HG02798 (cell line): ENCODE data around the gene NDUFB11.

ENCODE experiments used
- ATAC-seq: cut with Tn5 transposase; IDR thresholded peaks from one replicate; pipeline ENCODE4 v1.9.1; 2021; ENCODE audit warnings: mild to moderate bottlenecking; ENCODE audit not compliant: unreplicated experiment, poor library complexity

The NDUFB11 gene

DNA sequence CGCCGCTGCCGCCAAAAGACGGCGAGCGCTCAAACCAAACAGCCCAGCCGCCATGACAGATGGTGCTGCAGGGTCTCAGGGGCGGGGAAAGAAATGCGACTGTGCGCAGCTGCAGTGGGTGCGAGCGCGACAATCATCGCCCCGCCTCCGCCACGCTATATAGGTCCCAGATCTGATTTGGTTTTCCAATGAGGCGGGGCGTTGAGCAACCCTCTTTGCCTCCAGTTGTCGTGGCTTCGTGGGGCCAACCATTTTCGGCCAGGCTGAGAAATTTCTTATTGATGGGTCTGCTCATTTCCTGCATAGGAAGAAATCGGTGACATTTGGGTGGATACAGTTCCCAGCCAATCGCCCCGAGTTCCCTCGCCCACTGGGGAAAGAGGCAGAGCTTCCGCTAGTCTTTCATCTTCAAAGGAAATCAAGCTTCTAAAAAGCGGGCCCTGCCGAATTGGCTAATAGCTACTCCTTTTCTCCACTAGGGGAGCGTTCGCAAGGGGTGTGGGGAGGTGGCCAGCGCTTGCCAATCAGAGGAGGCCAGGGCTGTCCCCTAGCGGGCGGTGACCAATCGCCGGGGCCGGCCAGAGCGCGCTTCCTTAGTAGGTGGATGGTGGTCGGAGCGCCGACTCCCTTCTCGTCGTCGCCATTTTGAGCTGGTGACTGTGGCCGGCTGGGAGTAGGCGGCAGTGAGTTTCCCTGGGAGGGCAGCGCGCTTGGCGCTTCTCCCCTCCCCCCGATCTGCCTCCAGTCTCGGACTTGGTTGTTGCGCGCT is at the start of gene NDUFB11, which contains the start of gene RBM10:
Gene NDUFB11, minus strand, starts transcription at position 77 of the 769 bp plus-strand sequence. Its CDS starts 23 bp downstream, at position 54.
Gene RBM10, plus strand, starts transcription at position 596 of the 769 bp plus-strand sequence. CDS start 2,261 bp downstream, outside the sequence.
- peak; percentile 90 for ATAC-seq

DNA sequence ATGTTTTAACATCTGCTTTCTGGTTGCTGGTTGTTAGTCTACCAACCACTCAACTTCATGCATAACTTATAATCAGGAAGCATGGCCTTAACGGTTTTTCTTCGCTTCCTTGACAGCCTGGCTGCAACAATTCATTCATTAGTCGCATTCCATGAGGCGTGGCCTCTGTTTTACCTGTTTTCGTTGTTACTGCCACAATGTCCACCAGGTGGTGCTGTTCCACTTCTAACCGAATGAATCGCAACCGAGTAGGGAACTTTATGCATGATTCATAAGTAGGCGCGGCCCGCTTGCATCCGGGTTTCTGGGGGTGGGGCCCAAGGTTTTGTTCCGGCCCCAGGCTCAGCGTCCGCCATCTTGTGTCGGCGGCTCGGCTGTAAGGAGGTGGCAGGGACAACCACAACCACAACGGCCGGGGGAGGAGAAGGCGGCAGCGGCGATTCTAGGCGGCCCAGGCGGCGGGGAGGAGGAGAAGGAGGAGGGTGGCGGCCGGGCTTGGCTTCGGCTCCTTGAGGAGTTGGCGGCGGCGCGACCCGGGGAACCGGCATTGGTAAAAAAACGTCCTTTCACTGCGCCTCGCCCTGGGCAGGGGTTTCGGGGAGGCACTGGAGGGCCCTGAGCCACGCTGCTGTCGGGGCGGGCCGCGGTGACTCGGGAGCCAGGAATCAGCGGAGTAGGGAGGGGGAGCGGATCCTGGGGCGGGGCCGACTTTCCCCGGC is 49.1 kb upstream of the NDUFB11 start, which contains the start of gene UBA1:
Gene UBA1, plus strand, starts transcription at position 355 of the 719 bp plus-strand sequence. CDS start 4,974 bp downstream, outside the sequence.
- peak; percentile 69 for ATAC-seq

DNA sequence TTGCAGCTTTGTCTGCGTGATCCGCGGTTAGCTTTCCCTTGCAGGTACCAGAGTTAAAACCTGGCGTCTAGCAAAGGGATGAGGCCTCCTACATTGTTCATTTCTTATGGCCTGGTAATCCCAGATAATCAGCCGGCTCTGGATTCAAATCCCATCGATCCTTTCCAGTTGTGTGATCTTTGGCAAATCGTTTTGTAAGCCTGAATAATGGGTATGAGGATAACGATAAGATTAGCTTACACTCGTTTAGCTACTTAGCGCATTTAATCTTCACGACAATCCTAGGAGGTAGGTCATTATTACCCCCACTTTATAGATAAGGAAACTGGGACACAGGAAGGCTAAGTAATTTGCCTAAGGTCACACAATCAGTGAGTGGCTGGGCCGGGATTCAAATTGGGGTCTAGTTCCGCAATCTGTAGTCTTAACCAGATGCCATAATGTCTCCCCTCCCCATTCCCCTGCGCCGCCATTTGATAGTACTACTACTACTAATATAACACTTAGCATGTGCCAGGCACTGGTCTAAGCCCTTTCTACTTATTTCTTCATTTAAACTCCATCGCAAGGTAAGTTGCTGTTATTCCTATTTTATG is 47.4 kb upstream of the NDUFB11 start:
- ATAC-seq: no peak

DNA sequence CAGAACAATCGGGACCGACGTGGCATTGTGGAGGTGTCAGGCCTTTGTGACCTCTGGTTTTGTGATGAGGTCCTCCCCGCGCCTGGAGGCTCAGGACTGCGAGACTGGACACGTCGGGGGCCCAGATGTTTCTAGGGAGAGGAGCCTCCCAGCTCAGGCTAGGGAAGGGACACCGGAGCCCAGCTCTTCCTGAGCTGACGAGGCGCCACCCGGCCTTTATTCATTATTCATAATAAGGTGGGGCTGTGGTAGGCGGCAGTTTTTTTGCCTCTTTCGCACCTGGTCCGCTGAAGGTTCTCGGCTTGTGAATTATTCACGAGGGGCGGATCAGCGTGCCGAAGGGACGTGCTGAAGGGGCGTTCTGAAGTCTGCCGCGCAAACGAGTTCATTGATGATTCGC is 46.8 kb upstream of the NDUFB11 start:
- no peak for ATAC-seq

DNA sequence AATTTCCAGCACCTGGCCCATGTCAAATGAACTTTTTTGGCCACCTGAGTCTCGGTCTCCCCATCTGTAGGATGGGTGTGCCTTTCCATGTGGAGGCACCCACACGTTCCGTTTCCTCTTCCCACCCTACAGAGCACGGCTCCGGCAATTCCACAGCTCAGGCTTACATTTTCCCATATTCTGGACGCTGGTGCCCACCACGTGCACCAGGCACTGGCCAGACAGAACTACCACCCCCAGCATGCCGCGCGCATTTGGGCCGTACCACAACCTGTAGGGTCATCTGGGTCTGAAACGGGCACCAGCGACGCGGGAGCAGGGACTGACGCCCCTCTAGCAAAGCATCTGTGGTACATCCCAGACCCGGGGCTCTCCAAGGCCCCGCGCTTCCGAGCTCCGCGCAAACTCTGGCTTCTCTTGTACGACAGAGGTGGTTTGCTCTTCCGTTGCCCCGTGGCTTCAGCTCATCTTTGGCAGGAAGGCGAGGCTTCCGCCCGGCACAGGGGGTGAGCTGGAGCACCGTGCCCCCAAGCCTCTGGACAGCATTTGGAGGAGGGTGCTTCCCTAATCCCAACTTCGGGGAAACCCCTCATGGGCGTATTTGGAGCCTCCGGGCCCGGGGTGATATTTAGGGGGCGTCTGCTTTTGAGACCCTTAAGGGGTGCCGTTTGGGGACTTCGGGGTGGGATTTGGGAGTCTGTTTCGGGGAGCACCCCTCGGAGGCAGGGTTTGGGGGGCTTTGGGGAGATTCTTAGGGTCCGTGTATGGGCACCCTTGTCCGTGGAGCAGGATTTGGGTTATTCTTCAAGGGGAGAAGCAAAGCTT is 46.2 kb upstream of the NDUFB11 start:
- peak; percentile 67 for ATAC-seq

DNA sequence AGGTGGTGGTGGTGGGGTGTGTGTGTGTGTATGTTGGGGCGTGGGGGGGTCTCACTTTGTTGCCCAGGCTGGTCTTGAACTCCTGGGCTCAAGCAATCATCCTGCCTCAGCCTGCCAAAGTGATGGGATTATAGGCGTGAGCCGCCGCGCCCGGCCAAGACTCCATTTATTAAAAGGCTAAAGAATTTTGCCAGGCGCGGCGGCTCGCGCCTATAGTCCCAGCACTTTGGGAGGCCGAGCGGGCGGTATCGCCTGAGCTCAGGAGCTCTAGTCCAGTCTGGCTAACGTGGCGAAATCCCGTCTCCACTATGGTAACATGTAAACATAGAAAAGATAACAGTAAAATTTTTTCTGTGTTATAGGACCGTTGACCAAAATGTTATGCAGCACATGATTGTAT is 45.4 kb upstream of the NDUFB11 start:
- no peak for ATAC-seq

DNA sequence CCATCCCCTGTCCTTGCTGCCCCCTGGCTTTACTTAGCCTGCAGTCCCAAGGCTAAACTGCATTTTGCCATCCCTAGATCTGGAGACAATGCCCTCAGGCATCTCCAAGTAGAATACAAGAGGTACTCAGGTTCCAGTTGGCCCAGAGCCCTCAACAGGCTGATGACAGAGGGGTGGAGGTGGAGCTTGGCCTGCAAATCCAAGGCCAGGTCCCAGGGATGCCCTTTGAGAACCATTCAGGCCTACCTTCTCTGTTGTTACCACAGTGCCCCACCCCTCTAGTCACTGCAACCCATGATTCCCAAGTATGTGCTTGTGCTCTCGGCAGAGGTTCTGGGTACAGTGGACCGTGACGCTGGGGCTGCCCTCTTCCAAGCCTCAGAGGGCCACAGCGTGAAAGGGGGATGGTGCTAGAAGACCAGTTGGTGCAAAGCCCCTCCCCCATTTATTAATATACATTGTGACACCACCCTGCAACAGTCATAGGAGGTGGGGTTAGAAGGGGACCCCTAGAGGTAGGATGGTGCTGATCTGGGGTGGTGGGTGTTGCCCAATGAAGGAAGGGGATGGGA is 42.7 kb upstream of the NDUFB11 start:
- ATAC-seq: no peak

DNA sequence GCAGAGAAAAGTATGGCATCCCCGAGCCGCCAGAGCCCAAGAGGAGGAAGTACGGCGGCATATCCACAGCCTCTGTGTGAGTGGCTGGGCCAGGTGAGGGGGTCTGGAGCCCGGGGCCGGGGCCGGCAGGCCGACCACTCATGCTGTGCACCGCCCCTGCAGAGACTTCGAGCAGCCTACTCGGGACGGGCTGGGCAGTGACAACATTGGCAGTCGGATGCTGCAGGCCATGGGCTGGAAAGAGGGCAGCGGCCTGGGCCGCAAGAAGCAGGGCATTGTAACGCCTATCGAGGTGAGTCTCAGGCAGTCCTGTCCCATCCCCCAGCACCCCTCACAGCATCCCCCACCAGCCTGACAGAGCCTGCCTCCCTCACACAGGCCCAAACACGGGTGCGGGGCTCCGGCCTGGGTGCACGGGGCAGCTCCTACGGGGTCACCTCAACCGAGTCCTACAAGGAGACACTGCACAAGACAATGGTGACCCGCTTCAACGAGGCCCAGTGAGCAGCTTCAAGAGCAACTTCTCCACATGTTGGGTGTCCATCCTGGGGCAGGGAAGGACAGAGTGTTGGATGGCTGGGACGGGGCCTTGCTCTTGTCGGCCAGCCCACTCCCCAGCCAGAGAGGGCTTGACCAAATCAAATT is 41.7 kb upstream of the NDUFB11 start:
- ATAC-seq: no peak

DNA sequence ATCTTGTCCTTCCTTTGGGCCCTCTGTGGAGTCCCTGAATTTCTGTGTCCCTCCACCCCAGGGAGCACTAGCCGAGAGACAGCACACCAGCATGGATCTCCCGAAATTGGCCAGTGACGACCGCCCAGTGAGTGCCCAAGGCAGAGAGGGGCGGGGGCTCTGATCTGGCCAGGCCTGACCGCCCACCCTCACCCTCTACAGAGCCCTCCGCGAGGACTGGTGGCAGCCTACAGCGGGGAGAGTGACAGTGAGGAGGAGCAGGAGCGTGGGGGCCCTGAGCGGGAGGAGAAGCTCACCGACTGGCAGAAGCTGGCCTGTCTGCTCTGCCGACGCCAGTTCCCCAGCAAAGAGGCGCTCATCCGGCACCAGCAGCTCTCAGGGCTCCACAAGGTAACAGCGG is 40.7 kb upstream of the NDUFB11 start:
- no peak for ATAC-seq

DNA sequence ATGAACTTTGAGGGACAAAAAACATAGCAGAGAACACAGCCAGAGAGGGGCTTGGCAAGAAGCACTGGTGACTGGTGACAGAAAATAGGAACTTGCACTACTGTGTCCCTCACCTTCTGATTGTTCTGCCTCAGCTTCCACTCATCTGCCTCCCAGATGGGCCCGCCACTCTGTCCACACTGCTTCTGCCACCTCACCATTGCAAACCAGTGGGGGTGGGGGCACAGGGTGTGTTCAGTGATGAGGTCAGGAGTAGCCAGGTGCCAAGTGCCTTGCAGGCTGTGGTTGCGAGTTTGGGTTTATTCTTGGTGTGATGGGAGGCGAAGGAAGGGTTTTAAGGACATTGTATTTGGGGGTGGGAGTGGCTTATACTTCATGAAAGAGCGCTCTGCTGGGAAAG is 40.0 kb upstream of the NDUFB11 start:
- no peak for ATAC-seq

DNA sequence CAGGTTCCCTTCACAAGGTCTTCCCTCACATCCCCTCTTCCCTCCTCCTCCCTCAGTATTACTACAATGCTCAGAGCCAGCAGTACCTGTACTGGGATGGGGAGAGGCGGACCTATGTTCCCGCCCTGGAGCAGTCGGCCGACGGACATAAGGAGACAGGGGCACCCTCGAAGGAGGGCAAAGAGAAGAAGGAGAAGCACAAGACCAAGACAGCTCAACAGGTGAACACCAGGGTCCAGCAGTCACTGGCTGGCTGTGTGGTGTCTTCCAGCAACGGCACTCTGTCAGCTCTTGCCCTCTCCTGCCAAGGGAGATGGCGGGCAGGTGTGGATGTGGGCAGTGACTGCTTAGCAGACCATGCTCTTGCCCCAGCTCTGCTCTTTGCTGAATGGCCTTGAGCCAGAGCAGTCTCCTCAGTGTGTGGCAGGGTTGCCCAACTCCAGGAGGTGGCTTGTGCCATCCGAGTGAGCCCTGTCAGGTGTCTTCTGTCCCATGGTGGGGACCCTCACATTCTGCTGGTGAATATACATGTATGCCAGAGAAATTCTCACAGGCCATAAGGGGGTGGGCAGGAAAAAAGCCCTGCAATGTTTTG is 37.7 kb upstream of the NDUFB11 start:
- ATAC-seq: no peak

DNA sequence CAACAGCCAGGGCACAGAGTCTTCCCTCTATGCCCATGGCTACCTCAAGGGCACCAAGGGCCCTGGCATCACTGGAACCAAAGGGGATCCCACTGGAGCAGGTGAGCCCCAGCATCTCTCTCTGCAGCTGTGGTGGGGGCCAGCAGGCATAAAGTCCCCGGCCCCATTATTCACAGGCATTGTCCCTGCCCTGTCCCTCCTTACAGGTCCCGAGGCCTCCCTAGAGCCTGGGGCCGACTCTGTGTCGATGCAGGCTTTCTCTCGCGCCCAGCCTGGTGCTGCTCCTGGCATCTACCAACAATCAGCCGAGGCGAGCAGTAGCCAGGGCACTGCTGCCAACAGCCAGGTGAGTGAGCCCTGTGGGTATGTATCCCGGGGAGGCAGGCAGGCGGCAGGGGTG is 36.8 kb upstream of the NDUFB11 start:
- no peak for ATAC-seq

DNA sequence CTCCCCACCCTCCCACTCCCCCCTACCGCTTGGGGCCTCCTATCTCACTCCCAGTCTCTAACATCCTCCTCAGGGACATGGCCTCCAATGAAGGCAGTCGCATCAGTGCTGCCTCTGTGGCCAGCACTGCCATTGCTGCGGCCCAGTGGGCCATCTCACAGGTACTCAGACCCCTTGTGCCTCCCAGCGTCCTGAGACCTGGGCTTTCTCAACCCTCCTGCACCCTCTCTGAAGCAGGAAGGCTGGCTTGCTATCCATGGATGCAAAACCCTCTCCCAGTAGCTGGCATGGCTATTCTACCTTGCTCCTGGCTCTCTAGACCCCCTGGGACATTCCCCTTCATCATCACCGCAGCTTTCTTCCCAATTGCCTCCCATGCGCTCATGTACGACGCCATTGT is 35.8 kb upstream of the NDUFB11 start:
- no peak for ATAC-seq

DNA sequence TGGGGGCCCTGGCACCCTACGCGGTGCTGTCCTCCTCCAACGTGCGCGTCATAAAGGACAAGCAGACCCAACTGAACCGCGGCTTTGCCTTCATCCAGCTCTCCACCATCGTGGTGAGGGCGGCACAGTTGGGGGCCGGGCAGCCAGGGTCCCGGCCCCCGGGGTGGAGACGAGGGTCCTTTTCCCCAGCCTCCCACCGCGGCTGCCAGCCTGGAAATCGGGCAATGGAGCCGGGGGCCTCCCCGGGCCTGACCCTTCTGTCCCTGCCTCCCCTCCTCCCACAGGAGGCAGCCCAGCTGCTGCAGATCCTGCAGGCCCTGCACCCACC is 35.4 kb upstream of the NDUFB11 start:
- ATAC-seq: no peak

DNA sequence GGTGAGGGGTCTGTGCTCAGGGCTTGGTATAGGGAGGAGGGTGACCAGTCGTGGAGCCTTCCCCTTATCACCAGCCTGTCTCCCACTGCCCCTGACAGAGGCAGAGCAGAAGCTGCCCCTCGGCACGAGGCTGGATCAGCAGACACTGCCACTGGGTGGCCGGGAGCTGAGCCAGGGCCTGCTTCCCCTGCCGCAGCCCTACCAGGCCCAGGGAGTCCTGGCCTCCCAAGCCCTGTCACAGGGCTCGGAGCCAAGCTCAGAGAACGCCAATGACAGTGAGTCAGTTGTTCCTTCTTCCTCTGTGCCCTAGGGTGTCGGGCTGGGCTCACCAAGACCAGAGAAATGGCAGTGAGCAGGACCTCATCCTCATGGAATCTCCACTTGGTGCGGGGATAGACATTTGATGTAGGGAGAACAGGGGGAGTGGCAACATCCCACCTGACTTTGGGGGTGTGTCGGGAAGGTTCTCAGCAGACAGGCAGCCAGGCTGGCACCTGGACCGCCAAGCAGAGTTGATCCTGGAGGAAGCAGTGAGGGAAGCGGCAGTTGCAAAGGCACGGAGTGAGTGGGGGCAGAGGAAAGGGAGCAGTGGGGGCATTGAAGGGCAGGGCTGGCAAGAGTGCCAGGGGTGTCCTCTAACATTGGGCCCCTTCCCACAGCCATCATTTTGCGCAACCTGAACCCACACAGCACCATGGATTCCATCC is 34.9 kb upstream of the NDUFB11 start:
- ATAC-seq: no peak

DNA sequence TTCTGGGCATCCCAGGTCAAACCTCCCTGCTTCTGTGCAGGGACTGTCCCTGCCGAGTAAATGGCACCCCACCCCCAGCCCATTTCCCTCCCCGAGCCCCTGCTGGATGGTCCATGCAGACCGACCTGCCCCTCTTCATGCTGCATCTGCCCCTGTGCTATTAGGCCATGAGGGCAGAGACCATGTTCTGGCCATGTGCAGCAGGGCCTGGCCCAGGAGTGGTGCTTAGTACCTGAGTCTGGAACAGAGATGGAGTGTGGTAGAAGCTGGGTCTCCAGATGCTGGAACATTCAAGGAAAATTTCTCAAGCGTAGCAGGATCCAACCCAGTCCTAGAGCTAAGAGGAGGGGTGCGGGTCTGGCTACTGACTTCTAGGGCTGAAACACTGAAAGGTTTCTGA is 33.8 kb upstream of the NDUFB11 start:
- ATAC-seq: no peak

DNA sequence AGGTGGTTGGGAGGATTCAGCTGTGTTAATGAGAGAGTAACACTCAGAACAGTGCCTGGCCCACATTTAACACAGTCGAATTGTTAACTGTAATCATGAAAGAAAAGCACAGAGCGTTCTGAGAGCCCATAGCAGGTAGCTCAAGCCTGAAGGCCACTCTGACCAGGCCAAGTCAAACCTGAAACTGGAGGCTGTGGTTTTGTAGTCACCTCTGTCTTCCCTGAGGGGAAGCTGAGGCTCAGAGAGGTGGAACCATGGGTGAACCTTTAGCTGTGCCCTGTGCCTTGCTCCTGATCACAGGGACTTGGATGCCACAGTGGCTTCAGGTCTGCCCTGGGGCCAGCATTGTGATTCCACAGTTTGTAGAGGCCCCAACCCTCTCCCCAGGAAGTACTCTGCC is 32.6 kb upstream of the NDUFB11 start:
- ATAC-seq: no peak

DNA sequence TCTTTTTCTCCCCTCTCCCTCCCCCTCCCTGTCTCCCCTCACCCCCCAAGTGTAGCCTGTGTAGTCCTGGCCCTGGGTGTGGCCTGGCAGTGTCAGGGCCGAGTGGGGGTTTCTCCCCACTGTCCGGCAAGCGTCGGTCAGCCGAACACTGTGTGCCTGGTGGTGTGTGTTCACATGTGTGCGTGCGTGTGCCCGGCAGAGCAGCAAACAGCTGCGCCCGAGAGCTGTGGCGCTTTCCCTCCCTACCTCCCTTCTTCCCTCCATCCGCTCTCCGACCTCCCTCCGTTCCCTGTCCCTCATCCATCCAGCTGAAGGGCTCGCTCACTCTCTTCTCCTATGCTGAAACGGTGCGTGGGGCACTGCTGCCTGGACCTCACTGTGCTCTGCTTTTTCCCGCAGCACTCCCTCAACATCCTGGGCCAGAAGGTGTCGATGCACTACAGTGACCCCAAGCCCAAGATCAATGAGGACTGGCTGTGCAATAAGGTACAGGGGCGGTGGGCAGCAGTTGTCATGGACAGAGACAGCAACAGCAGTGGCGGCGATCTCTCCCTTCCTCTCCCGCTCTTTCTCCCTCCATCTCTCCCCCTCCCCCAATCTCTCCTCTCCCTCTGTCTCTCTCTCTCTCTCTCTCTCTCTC is 31.7 kb upstream of the NDUFB11 start:
- no peak for ATAC-seq
